Skin epidermis (tissue), 12 donors: ENCODE measurements around the gene NRIP3.
"Not testable (repeated sequence)": the region's sequence is repeated elsewhere in the genome, so short reads cannot be mapped to it uniquely, and the experiment has no call there.

ENCODE experiments used
- H3K27ac ChIP-seq, 21 experiments: fragments of 200-600 bp; sonication (generic) in 11 of 21; one replicate each; pipeline ENCODE4 v1.5.0; 2020; ENCODE audit warnings: mild to moderate bottlenecking in 3 of 21, inconsistent platforms in 2 of 21, moderate library complexity in 2 of 21
- H3K4me3 ChIP-seq, 7 experiments: fragments of 200-600 bp; sonication (generic) in 2 of 7; one replicate each; pipeline ENCODE4 v1.5.0; 2020; ENCODE audit warnings: inconsistent platforms in 2 of 7, mild to moderate bottlenecking in 2 of 7, moderate library complexity in 1 of 7

NRIP3 gene

DNA sequence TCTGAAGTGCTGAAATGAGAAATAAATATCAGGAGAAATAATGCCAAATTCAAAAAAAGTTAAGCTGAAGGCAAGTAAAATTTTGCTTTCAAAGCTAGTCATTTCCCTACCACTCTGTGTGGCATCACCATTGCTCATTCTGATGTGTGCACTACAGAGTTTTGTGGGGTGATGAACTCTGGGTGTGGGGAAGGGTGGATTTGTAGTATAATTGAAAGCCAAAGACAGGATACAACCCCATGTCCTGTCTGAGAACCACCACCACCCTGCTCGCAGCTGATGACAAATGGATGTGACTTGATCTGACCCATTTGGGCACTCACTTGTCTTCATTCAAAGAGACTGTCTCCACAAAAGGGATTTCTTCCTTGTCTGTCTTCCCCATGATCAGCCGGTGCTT is 20.2 kb downstream of the NRIP3 start:
- H3K27ac ChIP-seq = no peak overlapping the region

DNA sequence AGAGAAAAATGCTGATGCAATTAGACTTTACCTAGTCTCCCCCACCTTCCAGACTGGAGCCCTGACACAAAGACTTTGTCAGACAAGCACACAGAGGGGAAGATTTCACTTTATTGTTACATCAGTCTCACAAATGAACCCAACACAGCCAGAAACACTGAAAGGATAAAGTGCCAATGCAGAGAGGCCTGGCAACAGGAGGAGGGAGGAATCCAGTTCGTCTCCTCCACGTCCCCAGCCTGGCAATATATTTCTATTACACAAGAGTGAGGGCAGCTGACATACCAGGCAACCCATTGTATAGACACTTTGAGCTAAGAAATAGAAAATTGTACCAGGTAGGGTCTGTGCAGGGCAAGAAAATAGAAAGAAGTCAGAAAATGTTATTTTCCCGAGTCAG is 23.3 kb downstream of the NRIP3 start:
- H3K4me3 ChIP-seq = no peak overlapping the region
- no peak overlapping the region for H3K27ac ChIP-seq

More for the DNA sequence above, 20.2 kb downstream of the NRIP3 start:
- no peak overlapping the region for H3K4me3 ChIP-seq

DNA sequence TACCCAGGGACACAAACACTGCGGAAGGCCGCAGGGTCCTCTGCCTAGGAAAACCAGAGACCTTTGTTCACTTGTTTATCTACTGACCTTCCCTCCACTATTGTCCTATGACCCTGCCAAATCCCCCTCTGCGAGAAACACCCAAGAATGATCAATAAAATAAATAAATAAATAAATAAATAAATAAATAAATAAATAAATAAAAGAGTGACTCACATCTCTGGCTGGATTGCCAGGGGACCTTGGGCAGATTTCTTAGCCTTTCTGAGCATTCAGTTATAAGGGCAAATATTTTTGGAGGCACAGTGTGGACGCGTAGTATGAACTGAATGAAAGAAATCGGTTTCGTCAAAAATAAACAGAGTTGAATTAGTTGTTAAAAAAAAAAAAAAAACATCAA is 24.4 kb downstream of the NRIP3 start:
- not testable (repeated sequence) for H3K27ac ChIP-seq, H3K4me3 ChIP-seq

- no peak overlapping the region for H3K27ac ChIP-seq
- no peak overlapping the region for H3K4me3 ChIP-seq
Measured at GRCh38 chr11:8973121-8973520, 30.7 kb downstream of the NRIP3 start.

DNA sequence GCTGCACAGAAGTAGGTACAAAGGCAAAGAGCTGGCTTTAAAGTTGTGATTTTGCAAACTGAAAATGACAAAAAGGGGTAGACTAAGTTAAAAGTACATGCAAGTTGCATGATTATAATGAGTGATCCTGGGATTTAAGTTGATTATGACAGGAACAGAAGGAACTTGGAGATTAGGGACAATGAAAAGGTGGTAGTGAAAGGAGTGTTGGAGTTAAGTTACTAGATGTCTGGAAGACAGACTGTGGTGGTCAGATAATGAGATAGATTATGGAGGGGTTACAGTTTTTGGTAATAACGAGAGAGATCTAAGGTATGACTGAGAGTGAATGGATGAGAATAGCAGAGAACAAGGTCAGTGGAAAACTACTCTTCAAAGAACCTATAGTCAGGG is 31.9 kb downstream of the NRIP3 start:
- Histone ChIP-seq H3K4me3 (no peak overlapping the region), H3K27ac (no peak overlapping the region)

GRCh38 chr11:8971196-8971923 is 32.4 kb downstream of the NRIP3 start:
- H3K27ac ChIP-seq = no peak overlapping the region

DNA sequence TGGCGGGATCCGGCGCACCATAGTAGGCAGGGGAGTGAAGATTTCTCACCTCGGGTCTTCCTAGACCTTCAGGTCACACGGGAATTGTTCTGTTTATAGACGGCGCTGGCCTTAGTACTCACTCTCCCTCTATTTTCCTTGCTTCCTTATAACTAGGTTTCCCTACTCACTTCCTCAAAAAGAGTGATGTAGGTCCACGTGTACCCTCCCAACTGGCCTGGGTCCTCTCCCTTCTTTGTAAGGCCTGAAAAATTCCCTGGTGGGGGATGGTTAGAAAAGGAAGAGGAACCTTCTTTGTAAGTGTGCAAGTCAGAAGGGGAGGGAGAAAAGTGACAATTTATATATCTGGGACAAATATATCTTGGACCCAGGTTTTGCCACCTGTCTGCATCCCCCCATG is 36.6 kb downstream of the NRIP3 start:
- peak overlapping the region in 1 of 21 experiments; percentile 29 for H3K27ac ChIP-seq
- no peak overlapping the region for H3K4me3 ChIP-seq

More at GRCh38 chr11:8971196-8971923, 32.4 kb downstream of the NRIP3 start:
- H3K4me3 ChIP-seq = no peak overlapping the region

- H3K27ac ChIP-seq = peak within 1 kb of the TSS; percentile 77 to 98 (median 95)
- H3K4me3 ChIP-seq = peak within 1 kb of the TSS; percentile 66 to 93 (median 79)
Measured at GRCh38 chr11:8964324-8965320, 39.2 kb downstream of the NRIP3 start, which contains the start of gene TMEM9B. TSS of gene TMEM9B (minus strand) at chr11:8964442. CDS start at chr11:8964313, 129 bp downstream.

- H3K27ac ChIP-seq = peak overlapping the region; percentile 15 to 98 (median 95)
- peak overlapping the region; percentile 66 to 93 (median 79) for H3K4me3 ChIP-seq
Measured at GRCh38 chr11:8963569-8964323, 40.1 kb downstream of the NRIP3 start.

GRCh38 chr11:8962841-8963240 is 41.0 kb downstream of the NRIP3 start:
- peak overlapping the region in 11 of 21 experiments; percentile 7 to 97 (median 95) for H3K27ac ChIP-seq
- H3K4me3 ChIP-seq = peak overlapping the region in 3 of 7 experiments; percentile 72 to 93 (median 83)

DNA sequence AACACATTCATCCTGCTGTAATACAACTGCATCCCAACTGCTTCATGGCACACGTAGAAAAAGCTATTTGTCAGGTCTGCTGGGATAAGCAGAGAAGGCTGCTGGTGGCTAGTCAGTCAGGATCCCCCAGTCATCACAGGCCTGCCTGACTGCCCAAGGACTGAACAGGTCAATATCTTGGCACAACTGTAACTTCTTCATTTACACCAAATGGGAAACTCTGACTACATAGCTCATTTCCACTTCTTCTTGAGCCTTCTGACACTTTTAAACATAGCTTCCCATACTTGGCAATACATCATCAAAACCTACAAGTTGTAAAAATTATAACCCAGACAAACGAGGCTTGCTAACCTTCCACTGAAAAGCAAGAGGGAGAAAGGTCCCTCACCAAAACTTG is 42.4 kb downstream of the NRIP3 start:
- Histone ChIP-seq H3K4me3 (no peak overlapping the region), H3K27ac (peak overlapping the region in 1 of 21 experiments; percentile 35)

DNA sequence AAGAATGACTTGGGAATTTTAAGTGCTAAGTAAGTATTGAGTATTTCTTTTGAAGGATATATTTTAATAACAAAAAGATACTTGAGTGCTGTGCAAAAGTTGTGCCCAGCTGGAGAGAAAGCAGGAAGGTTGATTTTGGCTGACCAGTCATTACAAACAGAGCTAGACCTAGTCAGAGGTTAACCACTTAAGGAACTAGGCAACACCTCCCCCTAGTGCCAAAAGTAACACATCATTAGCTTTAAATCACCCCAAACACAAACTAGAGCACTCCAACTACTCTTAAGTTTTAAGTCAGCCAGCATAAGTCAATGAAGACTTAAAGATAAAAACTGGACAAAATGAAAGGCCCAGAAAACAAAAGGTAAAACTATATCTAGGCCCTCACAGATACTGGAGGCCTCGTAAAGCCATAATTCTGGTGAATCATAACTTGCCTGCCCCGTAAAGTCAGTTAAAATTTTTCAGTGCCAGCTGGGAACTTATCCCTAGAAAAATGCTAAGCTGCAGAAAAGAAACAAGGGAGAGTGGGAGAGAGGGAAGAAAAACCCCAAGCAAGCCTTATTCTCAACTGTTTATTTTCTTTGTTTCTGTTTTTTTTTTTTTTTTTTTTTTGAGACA is 44.1 kb downstream of the NRIP3 start:
- H3K27ac ChIP-seq = peak overlapping the region in 3 of 21 experiments; percentile 45 to 56 (median 49)
- no peak overlapping the region for H3K4me3 ChIP-seq

- no peak overlapping the region for H3K27ac ChIP-seq
Measured at GRCh38 chr11:8956860-8957259, 46.9 kb downstream of the NRIP3 start.

GRCh38 chr11:8948886-8949285 is 54.9 kb downstream of the NRIP3 start:
- H3K27ac ChIP-seq = no peak overlapping the region
- no peak overlapping the region for H3K4me3 ChIP-seq

More at GRCh38 chr11:8956860-8957259, 46.9 kb downstream of the NRIP3 start:
- H3K4me3 ChIP-seq = no peak overlapping the region

- no peak overlapping the region for H3K27ac ChIP-seq
- H3K4me3 ChIP-seq = no peak overlapping the region
Measured at GRCh38 chr11:8947230-8947943, 56.4 kb downstream of the NRIP3 start.

DNA sequence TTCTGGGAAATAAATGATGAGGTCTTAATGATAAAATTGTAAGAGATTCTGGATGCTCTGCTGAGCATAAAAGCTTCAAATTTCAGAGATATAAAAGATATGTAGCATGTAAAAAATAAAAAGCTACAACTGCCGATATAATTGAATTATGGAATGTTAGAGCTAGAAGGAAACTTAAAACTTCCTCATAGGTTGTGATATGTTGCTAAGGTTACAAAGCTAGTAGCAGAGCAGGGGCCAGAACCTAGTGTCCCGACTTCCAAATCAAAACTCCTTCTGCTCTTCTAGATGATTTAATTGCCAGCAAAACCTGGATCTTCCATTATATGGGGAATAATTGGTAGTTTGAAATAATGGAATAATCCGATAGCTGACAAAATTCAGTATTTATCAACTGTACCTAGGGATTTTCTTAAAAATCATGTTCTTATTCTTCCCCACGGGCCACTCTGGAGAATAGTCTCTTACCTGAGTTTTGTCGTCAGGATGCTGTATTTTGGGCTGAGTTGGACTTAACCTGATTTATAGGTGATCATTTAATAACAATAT is 61.2 kb downstream of the NRIP3 start, which contains the start of gene ASCL3:
TSS of gene ASCL3 (minus strand) at position 499 of the 549 bp plus-strand sequence. CDS start 4,855 bp downstream, outside the sequence.
- H3K4me3 ChIP-seq = no peak within 1 kb of the TSS
- no peak within 1 kb of the TSS for H3K27ac ChIP-seq

DNA sequence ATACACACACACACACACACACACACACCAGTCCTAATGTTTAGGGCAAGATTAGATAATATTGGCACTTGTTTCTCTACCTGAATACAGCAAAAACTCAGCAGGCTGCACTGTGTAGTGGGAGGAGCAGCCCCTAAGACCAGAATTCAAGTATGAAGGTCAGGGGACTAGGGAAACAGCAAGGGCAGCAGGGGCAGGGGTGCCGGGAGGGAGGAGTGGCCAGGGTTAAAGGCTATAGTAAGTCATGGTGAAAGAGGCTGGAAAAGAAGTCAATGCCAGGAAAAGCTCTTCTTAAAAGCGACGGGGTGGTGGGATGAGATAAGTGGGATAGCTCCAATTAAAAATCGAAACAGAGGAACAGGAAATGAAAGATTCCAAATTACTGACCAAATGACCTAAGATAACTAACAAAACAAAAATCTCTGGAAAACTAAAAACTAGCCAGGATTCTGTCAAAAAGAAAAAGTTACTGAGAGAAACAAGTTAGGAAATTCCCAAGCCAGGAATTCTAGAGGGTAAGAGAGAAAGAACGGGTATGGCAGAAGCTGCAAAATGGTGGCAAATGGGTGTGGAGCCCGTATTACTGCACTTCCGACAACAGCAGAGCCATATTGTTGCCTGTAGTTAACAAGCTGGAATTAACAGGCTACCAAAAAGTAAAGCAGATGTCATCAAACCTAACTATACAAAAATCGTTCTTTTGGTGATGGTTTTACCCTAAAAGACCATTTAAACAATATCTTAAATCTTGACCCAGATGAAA is 62.3 kb downstream of the NRIP3 start:
- H3K4me3 ChIP-seq = no peak overlapping the region
- no peak overlapping the region for H3K27ac ChIP-seq
